CD4-positive, alpha-beta T cell treated with Interleukin-1 beta for 1 hour (primary cell): ENCODE measurements around the gene SLC12A7.
"Not testable (repeated sequence)": the region's sequence is repeated elsewhere in the genome, so short reads cannot be mapped to it uniquely, and the experiment has no call there.

Experiments
- DNase-seq, 2 donors: peaks; one replicate each; pipeline ENCODE4 v3.0.0-alpha.2; 2020 to 2022

SLC12A7 gene

DNA sequence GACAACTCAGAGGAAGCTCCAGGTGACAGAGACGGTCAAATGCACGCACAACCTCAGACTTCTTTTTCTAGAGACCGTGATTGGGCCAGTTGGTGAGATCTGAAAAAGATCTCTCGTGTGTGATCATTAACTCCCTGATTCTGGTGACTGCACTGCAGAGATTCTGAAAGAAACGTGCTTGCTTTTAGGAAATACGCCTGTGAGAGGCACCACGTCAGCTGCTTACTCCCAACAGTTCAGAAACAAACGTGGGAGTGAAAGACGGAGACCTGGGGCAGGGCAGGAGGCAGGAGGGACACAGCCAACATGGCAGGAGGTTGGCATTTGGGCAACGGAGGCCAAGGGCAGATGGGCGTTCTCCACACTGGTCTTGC lies 15.9 kb downstream of the SLC12A7 start:
- no peak for DNase-seq

- no peak for DNase-seq
These were observed 16.4 kb downstream of the SLC12A7 start for GRCh38 chr5:1095302-1095989.

GRCh38 chr5:1094670-1095190 lies 17.1 kb downstream of the SLC12A7 start:
- DNase-seq, result no peak

GRCh38 chr5:1093361-1093760 lies 18.5 kb downstream of the SLC12A7 start:
- no peak for DNase-seq

DNA sequence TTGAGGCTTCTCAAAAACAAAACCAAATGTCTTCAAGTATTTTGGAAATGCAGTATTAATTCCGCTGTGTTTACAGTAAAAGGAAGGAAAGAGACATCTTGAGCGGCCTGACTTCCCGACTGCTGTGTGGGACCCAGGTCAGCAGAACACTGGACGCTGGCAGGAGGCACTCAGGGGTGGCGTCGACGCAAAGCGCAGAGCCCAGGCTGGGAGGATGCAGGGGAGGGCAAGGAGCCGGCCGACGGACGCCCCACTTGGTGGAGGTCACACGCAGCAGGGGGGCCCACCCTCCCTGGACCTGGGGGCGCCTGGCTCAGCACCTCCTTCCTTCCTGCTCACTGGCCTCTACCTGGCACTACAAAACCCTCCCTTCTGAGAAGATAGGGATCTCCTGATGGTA lies 19.7 kb downstream of the SLC12A7 start:
- DNase-seq, result no peak

- no peak for DNase-seq
These were observed 20.2 kb downstream of the SLC12A7 start for GRCh38 chr5:1091632-1092031.

DNA sequence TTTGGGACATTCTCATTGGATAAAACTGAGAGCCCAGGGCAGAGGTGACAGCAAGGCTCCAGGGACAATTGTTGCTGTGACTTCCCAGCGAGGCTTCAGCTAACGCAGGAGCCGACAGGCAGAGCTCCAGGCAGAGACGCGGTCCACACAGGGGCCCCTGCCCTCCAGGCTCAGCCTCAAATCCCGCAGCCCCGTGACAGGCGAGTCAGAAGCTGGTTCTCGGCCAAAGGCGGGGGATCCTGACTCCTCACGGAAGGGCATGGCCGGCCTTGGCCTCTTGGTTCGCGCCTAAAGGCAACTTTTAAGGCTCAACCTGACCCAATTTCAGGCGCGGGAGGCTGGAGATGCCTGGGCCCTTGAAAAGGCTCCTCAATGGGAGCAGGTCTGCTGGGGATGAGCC lies 21.3 kb downstream of the SLC12A7 start:
- no peak for DNase-seq

DNA sequence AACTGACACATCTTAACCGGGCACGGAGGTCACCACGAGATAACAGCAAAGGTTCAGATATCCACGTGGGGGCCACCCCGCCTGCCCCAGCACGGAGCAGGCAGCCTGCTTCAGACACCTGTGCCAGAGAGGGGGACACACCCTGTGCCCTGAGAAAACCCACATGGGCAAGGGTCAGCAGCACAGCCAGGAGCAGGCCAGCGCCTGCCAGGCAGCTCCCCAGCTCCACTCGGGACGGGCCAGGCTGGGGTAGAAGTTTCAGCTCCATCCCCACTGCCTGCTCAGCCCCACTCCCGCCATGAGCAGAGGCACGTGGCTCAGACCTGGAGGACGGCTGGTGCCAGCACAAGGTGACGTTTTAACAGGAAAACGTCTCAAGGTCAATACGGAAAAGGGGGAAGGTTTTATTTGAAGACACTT lies 22.2 kb downstream of the SLC12A7 start:
- DNase-seq, result no peak

- no peak for DNase-seq
These were observed 22.7 kb downstream of the SLC12A7 start for GRCh38 chr5:1089146-1089545.

- DNase-seq, result no peak
These were observed 23.1 kb downstream of the SLC12A7 start for GRCh38 chr5:1088726-1089125.

DNA sequence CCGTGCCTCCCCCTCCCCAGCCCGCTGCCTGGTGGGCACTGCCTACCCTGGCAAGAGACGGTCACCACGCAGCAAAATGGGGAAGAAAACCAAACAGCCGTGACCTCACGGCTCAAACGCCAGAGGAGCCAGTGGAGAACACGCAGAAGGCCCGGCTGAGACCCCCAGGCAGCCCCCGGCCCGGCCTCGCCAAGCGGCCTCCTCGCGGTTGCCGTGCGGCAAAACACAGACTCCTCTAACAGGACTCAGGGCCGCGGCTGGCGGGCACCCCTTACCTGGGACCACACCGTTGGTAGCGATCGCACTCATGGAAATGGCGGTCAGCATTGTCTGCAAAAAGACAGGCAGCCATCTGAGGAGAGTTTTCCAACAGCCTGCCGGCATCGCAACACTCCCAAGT lies 23.8 kb downstream of the SLC12A7 start:
- DNase-seq, result no peak

DNA sequence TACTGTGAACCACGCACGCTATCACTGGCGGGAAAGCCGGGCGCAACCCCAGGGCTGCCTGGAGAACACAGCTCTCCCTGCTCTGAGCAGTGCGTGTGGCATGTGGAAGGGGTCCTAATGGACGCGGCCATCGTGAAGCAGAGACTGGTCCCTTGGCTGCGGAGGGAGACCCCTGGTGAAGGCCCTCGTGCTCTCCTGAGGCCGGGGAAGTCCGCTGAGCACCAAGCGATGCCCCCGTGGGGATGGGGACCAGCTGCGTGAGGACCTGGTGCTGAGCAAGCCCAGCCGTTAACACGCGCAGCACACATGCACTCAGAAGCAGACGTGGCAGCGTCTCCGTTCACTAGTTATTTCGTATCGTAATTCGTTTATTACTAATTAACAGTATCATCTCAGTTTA lies 24.4 kb downstream of the SLC12A7 start:
- no peak for DNase-seq

GRCh38 chr5:1086871-1087270 lies 25.0 kb downstream of the SLC12A7 start:
- DNase-seq, result no peak

DNA sequence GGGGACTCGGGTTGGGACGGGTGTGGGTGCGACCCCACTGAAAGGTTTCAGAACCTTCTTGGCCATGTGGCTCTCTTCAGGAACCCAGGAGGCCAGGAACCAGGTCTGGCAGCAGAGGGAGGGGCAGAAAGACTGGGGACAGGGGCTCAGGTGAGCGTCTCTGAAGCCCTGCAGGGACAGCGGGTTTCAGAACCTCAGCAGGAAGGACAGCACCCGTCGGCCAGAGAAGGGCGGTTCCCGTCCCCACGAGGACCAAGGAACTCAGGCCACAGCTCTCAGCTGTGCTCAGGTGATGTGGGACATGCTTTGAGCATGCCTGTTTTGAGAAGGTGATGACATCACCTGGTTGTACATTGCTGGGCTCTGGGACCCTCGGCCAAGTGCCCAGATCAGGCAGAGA lies 25.7 kb downstream of the SLC12A7 start:
- no peak for DNase-seq

- DNase-seq, result no peak
These were observed 26.5 kb downstream of the SLC12A7 start for GRCh38 chr5:1085391-1085790.

DNA sequence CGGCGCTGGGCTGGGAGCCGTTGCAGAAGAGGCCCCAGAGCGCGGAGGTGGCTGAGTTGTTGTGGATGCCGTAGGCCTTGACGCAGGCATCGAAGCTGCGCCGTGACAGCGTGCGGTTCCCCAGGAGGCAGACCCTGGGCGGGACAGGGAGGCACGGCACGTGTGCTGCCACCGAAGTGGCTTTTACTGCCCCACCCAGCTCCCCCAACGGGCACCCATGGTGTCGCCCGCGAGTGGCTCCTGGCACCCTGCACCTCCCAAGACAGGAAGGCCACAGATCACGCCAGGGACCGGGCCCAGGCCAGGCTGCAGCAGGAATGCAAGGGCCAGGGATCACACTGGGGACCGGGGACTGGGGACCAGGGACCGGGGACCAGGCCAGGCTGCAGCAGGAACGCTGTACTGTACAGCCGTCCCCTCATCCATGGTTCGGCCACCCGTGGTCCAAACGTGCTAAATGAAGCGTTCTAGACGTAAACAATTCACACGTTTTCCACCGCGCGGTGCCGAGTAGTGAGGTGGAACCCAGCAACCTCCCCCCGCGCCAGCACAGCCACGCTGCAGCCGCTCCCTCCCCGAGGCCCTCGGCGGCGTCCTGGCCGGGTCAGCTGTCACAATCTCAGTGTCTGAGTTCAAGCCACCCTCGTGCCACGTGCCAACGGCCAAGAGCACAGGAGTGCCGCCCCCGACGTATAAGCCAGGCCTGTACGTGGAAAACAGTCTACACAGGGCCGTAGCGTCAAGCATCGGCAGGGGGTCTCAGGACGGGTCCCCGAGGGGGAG lies 27.8 kb downstream of the SLC12A7 start:
- no peak for DNase-seq

GRCh38 chr5:1083026-1083425 lies 28.8 kb downstream of the SLC12A7 start:
- not testable (repeated sequence) for DNase-seq

DNA sequence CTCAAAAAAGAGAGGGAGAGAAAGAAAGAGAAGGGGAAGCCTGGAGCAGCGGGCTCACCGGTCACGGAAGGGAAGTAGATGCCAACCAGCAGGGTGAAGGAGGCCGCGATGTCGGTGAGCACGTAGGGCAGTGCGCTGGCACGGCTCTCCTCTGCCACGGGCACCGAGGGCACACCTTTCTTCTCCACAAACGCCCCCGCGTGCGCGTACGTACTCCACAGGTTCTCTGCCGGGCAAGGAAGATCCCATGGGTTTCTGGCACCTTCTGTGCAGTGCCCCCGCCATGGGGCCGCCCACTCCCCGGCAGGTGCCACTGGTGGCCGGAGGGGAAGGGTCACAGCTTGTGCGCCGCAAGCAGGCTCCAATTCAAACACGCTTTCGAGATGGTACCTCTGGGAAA lies 30.3 kb downstream of the SLC12A7 start:
- no peak for DNase-seq

GRCh38 chr5:1080432-1080831 lies 31.4 kb downstream of the SLC12A7 start:
- no peak for DNase-seq

- DNase-seq, result no peak
These were observed 31.9 kb downstream of the SLC12A7 start for GRCh38 chr5:1079961-1080360.

GRCh38 chr5:1079486-1079885 lies 32.4 kb downstream of the SLC12A7 start:
- DNase-seq, result no peak

GRCh38 chr5:1078851-1079250 lies 33.0 kb downstream of the SLC12A7 start:
- DNase-seq, result no peak

DNA sequence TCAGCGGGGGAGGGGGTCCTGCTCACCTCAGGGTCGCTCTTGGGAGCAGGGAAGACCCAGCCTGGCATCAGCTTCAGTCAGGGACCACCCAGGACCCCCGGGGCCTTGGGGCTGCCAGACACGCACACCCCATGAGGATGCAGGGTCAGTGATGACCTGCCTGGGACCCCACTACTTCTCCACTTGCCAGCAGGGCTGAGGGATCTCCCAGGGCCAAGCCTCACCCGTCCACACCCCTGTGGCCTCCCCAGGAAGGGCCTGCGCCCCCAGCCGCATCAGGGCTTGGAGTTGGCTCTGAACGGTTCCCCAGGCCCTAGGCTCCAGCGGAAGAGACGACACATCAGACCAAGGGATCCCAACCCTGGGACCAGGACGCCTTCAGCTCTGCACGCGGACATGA lies 33.7 kb downstream of the SLC12A7 start:
- no peak for DNase-seq

DNA sequence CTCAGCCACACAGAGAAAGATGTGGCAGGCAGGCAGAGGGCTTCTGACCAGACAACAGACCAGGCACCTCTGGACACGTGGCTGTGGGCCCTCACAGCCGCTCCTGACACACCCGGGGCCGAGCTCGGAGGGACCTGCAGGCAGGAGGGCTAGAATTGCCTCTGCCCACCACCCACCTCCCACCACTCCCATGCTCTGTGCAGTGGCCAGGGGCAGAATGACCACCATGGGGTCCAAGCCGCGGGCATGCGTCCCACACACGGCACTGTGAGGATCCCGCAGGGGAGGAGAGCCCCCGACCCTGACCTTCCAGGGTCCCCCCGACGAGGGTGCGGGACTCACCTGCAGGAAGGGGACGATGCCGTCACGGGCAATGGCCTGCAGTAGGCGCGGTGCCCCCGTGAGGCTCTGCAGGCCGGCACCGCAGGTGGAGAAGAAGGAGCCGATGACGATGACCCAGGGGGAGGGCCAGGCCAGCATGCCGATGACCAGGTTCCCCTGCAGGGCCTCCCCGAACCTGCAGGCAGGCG lies 34.3 kb downstream of the SLC12A7 start:
- DNase-seq, result no peak
